Measurements from ENCODE around the gene CCDC88C.
A peak's percentile ranks its signal among the peaks of the same experiment; 100 is the strongest.
"Not testable (repeated sequence)": the region's sequence is repeated elsewhere in the genome, so short reads cannot be mapped to it uniquely, and the experiment has no call there.

The CCDC88C gene

GRCh38 chr14:91415794-91416743 is 1.6 kb downstream of the CCDC88C start:
- peak; percentile 12 for DNase-seq (ENCODE audit: low spot score)

DNA sequence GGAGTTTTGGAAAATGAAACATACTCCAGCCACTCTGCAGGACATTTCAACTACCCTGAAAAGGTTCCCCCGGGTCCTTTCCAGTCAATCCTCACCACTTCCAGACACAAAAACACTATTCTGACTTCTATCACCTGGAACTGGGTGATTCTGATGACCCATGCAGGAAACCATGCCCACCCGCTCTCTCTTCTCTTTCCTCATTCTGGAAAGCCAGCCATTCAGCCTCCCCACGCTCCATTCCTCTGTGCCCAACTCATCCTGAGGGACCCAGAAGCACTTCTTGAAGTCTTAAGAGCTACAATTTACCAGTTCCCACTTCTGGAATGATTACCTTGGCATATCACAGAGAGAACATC is 3.2 kb downstream of the CCDC88C start:
- DNase-seq (ENCODE audit: low spot score) = no peak

- no peak for DNase-seq (ENCODE audit: low spot score)
Observed at GRCh38 chr14:91413547-91414474, 3.8 kb downstream of the CCDC88C start.

GRCh38 chr14:91412939-91413338 is 4.7 kb downstream of the CCDC88C start:
- no peak for DNase-seq (ENCODE audit: low spot score)

DNA sequence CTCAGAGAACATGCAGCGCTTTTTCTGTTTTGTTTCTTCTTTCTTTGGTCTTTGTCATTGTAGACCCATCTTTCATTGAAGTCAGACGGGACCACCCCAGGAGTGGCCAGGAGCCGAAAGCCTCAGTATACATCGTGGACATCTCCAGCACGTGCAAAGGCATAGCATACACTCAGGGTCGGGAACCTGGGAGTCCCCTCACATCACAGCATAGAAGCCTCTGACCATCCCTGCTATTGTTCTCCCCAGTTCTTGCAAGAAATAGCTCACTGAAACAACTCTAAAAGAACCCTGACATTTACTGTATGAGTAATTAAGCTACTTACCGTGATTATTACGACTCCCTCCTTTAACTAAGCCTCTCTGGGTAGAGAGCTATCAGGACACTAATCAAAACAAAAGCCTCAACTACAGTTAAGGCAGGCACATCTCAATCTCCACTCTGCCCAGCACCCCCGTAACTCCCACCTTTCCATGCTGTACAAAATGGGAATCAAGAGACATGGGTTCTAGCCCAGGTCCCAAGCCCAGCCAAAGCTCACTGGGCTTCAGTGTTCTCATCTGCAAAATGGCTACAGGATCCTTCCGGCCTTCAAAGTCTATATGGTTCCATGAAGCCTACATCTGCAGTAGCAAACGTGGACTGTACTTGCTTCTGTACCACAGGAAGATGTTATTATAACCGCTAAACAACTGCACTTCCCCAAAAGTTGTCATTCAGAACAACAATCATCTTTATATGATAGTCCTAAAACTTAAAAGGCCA is 6.7 kb downstream of the CCDC88C start:
- DNase-seq (ENCODE audit: low spot score) = no peak

DNA sequence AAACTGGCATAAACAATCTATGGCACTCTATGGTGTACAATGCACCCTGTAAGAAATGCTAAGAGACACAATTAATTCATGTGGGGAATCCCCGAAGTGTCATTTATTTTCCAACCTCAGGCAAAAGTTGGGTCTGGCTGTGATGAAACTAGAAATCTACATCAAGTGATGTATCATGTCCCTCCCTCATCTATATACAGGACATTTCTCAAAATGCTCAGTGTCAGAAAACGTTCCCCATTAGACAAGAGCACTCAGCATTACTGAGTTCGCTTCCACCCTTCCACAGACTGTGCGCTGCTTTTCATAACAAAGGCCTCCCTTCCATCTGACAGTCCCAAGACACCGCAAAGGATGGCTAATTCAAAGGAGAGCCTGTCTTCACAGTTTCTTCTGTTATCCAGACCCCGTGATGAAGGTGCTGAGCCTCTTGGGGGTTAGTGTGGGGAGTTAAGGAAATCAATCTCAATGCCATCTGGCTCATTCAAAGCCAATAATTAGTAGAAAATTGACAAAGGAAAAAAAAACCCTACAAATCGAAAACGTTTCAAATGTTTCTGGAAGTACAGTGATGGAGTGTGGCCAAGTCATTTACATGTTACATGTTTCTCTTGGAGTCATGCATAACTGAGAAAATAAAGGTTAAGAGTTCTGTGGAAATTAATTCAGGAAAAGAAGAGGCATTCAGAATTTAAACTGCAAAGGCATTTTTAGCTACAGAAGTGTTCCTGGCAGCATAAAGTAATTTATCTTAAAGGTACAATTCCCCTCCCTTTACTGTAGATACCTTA is 7.5 kb downstream of the CCDC88C start:
- no peak for DNase-seq (ENCODE audit: low spot score)

- not testable (repeated sequence) for DNase-seq (ENCODE audit: low spot score)
Observed at GRCh38 chr14:91409240-91409639, 8.4 kb downstream of the CCDC88C start.

GRCh38 chr14:91406982-91407381 is 10.6 kb downstream of the CCDC88C start:
- DNase-seq (ENCODE audit: low spot score) = no peak

DNA sequence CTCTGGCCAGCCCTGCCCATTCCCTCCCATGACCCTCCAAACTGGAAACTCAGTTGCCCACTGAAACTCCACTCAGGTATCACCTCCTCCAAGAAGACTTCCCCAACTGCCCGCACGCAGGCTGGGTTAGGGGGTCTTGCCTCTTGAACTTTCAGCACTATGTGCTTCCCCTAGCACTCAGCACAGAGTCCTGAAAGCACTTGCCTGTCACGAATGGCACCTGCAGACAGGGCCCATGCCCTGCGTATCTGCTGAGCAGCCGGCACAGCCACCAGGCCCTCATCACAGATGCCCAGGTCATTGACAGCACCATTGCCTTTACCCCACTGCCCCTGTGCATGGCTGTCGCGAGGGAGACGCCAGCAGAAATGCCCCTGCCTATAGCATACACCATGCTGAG is 11.2 kb downstream of the CCDC88C start:
- DNase-seq (ENCODE audit: low spot score) = no peak

DNA sequence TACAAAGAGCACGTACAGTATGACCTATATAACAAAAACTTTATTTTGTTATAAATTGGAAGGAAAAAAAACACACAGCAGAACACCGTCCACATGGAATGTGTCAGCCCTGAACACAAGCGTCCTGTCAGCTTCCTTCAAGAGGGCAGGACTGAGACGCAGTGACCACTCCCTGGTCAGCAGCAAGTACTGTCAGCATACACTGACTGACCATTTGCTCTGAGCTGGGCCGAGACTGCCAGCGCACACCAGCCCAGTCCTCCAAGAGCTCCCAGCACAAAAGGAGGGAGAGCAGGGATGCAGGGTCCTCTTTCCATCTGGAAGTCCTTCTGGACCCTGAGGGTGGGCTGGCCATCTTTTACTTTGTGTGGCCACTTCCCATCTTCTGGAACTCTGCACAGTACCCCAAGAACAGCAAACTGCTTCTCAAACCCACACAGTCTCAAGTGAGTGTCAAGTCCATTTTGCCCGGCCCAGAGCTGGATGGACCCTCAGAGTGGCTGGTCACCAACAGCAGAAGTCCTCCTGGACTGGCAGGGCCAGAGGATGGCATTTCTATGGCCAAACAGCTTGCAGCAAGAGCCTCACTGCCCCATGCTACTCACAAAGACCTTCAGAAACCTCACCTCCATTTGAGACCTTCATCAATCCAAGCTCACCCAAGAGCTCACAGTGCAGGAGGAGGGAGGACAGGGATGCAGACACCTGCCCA is 11.7 kb downstream of the CCDC88C start:
- DNase-seq (ENCODE audit: low spot score) = no peak

GRCh38 chr14:91405241-91405721 is 12.3 kb downstream of the CCDC88C start:
- DNase-seq (ENCODE audit: low spot score) = no peak

- peak; percentile 93 for DNase-seq (ENCODE audit: low spot score)
Observed at GRCh38 chr14:91402771-91403600, 14.6 kb downstream of the CCDC88C start.

DNA sequence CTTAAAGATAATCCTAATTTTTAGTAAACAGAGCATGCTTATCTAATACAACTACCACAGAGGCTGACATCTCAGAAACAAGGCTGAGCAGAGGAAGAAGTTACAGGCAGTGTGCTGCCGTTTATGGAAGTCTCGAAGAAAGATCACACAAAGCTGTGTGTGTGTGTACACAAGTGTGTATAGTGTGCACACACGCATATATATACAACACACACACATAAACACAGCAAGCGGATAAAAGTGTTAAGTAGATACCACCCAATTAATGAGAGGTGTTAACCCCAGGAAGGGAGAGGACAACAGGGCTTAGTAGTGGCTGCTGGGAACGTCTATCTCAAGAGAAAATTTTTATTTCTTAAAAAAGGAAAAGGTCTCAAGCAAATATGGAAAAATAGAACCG is 15.3 kb downstream of the CCDC88C start:
- DNase-seq (ENCODE audit: low spot score) = no peak

GRCh38 chr14:91401751-91402150 is 15.9 kb downstream of the CCDC88C start:
- DNase-seq (ENCODE audit: low spot score) = peak; percentile 28

DNA sequence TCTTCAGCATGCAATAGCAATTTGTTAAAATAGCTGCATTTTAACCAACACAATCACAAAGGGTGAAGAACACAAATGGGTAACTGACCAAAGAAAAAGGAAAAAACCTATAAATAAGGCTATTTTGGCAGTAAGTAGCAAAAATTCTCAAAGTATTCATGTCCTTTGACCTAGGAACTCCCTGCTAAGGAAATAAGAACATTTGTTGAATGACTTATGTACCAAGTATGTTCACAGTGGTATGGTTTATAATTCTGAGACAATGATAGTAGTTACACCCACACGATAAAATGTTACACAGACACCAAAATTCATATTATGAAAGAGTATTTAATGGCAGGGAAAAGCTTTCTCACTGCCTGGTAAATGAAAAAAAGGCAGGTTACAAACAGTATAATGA is 16.9 kb downstream of the CCDC88C start:
- DNase-seq (ENCODE audit: low spot score) = peak; percentile 34

DNA sequence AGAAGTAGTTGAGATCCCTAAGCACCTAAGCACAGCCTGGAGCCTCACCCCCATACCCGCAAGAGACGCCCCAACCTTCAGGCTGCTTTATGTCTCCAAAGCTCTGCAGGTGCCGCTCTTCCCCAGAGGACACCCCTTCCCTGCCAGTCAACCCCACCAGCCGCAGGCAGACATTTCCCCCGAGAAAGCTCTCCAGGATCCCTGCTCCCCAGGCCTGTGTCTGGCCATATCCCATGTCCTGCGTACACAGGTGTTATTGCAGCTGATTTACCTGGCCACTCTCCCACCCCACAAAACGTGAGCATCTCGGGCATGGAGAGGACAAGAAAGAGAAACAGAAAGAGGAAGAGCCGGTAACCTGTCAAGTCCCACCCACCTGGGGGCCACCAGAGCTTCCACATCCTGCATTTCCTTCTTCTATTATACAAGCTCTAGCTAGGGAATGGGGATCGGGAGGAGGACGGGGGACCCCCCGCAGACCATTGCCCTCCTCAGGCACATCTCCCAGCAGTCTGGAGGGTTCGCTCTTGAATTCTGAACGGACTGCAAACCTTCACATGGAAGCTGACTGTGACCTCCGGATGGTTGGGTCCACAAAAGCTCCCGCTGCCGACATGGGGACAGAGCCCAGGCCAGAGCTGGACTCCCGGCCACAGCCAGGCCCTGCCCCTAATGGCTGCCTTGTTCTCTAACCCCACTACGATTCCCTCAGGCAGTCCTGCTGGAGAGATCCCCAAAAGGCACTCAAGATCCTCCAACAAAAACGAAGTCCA is 17.6 kb downstream of the CCDC88C start:
- peak; percentile 47 for DNase-seq (ENCODE audit: low spot score)

DNA sequence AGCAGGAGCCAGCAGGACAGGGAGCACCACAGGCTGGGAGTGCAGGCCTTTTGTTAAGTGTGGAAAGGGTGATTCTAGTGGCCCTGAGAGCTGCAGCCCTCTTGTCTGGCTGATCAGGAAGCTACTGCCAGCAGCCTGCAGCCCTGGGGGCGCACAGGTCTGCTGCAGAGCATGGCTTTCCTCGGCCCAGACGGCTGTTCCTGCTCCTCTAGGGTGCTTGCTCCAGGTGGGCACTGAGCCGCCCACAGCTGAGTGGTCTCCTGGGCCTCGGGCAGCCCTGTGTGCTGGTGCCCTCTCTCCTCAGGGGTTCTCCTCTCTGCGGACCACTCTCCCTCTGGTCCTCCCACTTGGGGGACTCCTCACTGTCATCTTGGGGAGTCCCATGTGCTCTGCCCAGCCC is 18.9 kb downstream of the CCDC88C start:
- DNase-seq (ENCODE audit: low spot score) = no peak

GRCh38 chr14:91397965-91398591 is 19.5 kb downstream of the CCDC88C start:
- DNase-seq (ENCODE audit: low spot score) = peak; percentile 21
